ENCODE measurements around the gene PRKG1. TPM values are rescaled to one million over a fixed set of nuclear protein-coding genes. Genes with fewer than 3 reads are reported as not detected.

The PRKG1 gene
- total and polyA plus RNA-seq, 2 experiments from 2014 or later = 18.2 to 21.1 TPM

DNA sequence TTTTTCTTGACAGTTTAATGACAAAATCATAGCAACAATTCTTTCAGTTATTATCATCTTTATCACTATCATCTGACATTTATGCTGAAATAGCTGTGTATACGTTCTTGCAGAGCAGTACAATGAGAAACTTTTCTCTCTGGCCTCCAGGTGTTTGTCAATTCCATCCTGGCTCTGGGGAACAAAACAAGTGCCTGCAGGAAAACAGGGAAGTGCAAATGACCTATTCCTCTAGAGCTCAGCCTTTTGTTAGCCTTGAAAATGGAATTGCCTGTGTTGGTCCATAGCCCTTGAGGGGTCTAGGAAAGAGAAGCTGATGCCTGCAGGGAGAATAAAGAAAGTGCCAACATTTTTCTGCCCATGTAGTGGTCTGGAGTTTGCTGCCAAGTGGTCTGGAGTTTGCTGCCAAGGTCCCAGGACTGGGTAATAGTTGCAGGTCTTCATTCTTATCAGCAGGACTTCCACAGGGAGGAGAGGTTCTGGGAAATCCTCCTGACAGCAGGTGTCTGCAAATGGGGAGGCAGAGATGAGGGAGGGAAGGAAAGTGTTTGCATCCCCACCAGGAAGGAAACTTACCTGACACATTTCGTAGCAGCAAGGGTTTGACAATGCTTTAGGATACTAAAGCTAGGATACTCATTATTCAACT lies 635.2 kb downstream of the PRKG1 start:
- peaks cover 17% of the 10 kb centered on the region for H3K4me1 Mint-ChIP-seq
- no peaks in the 10 kb centered on the region for H3F3A ChIP-seq (replicated peaks; ENCODE audit: low read depth)
- H3K4me3 Mint-ChIP-seq = no peak overlapping the region
- H3K27ac ChIP-seq (ENCODE audit: low read depth) = no peak overlapping the region
- H3K36me3 ChIP-seq (ENCODE audit: insufficient read depth) = no peaks in the 10 kb centered on the region
- H3K9me2 ChIP-seq (ENCODE audit: insufficient read depth) = no peaks in the 10 kb centered on the region; the same call in 1 of the 2 replicates
- H3K79me2 ChIP-seq (replicated peaks; ENCODE audit: insufficient read depth) = no peaks in the 10 kb centered on the region
- TF ChIP-seq CREB1 (CRISPR knock-in tag; IDR thresholded peaks at IDR 0.05; ENCODE audit: low read depth) = no peak
- TF ChIP-seq, protein P1, sequence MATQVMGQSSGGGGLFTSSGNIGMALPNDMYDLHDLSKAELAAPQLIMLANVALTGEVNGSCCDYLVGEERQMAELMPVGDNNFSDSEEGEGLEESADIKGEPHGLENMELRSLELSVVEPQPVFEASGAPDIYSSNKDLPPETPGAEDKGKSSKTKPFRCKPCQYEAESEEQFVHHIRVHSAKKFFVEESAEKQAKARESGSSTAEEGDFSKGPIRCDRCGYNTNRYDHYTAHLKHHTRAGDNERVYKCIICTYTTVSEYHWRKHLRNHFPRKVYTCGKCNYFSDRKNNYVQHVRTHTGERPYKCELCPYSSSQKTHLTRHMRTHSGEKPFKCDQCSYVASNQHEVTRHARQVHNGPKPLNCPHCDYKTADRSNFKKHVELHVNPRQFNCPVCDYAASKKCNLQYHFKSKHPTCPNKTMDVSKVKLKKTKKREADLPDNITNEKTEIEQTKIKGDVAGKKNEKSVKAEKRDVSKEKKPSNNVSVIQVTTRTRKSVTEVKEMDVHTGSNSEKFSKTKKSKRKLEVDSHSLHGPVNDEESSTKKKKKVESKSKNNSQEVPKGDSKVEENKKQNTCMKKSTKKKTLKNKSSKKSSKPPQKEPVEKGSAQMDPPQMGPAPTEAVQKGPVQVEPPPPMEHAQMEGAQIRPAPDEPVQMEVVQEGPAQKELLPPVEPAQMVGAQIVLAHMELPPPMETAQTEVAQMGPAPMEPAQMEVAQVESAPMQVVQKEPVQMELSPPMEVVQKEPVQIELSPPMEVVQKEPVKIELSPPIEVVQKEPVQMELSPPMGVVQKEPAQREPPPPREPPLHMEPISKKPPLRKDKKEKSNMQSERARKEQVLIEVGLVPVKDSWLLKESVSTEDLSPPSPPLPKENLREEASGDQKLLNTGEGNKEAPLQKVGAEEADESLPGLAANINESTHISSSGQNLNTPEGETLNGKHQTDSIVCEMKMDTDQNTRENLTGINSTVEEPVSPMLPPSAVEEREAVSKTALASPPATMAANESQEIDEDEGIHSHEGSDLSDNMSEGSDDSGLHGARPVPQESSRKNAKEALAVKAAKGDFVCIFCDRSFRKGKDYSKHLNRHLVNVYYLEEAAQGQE (IDR thresholded peaks at IDR 0.05; ENCODE audit: unreplicated experiment) = no peak
- TF ChIP-seq, protein P2, sequence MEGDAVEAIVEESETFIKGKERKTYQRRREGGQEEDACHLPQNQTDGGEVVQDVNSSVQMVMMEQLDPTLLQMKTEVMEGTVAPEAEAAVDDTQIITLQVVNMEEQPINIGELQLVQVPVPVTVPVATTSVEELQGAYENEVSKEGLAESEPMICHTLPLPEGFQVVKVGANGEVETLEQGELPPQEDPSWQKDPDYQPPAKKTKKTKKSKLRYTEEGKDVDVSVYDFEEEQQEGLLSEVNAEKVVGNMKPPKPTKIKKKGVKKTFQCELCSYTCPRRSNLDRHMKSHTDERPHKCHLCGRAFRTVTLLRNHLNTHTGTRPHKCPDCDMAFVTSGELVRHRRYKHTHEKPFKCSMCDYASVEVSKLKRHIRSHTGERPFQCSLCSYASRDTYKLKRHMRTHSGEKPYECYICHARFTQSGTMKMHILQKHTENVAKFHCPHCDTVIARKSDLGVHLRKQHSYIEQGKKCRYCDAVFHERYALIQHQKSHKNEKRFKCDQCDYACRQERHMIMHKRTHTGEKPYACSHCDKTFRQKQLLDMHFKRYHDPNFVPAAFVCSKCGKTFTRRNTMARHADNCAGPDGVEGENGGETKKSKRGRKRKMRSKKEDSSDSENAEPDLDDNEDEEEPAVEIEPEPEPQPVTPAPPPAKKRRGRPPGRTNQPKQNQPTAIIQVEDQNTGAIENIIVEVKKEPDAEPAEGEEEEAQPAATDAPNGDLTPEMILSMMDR (conservative IDR thresholded peaks at IDR 0.05; ENCODE audit: low read depth in 2 of 2) = no peak
- no peak for TF ChIP-seq STAT1 (IDR thresholded peaks at IDR 0.05; ENCODE audit: unreplicated experiment)
- no peak for TF ChIP-seq ZNF331 (CRISPR knock-in tag; IDR thresholded peaks at IDR 0.05; ENCODE audit: low read depth)
- TF ChIP-seq, protein P3, sequence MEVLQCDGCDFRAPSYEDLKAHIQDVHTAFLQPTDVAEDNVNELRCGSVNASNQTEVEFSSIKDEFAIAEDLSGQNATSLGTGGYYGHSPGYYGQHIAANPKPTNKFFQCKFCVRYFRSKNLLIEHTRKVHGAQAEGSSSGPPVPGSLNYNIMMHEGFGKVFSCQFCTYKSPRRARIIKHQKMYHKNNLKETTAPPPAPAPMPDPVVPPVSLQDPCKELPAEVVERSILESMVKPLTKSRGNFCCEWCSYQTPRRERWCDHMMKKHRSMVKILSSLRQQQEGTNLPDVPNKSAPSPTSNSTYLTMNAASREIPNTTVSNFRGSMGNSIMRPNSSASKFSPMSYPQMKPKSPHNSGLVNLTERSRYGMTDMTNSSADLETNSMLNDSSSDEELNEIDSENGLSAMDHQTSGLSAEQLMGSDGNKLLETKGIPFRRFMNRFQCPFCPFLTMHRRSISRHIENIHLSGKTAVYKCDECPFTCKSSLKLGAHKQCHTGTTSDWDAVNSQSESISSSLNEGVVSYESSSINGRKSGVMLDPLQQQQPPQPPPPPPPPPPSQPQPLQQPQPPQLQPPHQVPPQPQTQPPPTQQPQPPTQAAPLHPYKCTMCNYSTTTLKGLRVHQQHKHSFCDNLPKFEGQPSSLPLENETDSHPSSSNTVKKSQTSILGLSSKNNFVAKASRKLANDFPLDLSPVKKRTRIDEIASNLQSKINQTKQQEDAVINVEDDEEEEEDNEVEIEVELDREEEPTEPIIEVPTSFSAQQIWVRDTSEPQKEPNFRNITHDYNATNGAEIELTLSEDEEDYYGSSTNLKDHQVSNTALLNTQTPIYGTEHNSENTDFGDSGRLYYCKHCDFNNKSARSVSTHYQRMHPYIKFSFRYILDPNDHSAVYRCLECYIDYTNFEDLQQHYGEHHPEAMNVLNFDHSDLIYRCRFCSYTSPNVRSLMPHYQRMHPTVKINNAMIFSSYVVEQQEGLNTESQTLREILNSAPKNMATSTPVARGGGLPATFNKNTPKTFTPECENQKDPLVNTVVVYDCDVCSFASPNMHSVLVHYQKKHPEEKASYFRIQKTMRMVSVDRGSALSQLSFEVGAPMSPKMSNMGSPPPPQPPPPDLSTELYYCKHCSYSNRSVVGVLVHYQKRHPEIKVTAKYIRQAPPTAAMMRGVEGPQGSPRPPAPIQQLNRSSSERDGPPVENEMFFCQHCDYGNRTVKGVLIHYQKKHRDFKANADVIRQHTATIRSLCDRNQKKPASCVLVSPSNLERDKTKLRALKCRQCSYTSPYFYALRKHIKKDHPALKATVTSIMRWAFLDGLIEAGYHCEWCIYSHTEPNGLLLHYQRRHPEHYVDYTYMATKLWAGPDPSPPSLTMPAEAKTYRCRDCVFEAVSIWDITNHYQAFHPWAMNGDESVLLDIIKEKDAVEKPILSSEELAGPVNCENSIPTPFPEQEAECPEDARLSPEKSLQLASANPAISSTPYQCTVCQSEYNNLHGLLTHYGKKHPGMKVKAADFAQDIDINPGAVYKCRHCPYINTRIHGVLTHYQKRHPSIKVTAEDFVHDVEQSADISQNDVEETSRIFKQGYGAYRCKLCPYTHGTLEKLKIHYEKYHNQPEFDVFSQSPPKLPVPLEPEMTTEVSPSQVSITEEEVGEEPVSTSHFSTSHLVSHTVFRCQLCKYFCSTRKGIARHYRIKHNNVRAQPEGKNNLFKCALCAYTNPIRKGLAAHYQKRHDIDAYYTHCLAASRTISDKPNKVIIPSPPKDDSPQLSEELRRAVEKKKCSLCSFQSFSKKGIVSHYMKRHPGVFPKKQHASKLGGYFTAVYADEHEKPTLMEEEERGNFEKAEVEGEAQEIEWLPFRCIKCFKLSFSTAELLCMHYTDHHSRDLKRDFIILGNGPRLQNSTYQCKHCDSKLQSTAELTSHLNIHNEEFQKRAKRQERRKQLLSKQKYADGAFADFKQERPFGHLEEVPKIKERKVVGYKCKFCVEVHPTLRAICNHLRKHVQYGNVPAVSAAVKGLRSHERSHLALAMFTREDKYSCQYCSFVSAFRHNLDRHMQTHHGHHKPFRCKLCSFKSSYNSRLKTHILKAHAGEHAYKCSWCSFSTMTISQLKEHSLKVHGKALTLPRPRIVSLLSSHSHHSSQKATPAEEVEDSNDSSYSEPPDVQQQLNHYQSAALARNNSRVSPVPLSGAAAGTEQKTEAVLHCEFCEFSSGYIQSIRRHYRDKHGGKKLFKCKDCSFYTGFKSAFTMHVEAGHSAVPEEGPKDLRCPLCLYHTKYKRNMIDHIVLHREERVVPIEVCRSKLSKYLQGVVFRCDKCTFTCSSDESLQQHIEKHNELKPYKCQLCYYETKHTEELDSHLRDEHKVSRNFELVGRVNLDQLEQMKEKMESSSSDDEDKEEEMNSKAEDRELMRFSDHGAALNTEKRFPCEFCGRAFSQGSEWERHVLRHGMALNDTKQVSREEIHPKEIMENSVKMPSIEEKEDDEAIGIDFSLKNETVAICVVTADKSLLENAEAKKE (CRISPR knock-in tag; IDR thresholded peaks at IDR 0.05) = peak; percentile 48; the same call in 1 of the 2 replicates
- H3K27me3 ChIP-seq (ENCODE audit: insufficient read depth) = no peaks in the 10 kb centered on the region
- peak; percentile 85 for ATAC-seq
- no peak overlapping the region for H3K4me2 ChIP-seq
- peaks cover 8% of the 10 kb centered on the region for H3K4me1 ChIP-seq (ENCODE audit: insufficient read depth)
- DNase-seq (ENCODE audit: low spot score) = peak; percentile 38
- H3K9me3 Mint-ChIP-seq = no peaks in the 10 kb centered on the region
- no peak overlapping the region for H3K4me3 ChIP-seq
- no peak overlapping the region for H2AFZ ChIP-seq
- no peaks in the 10 kb centered on the region for H3K27me3 Mint-ChIP-seq (ENCODE audit: insufficient read depth, low read depth, poor library complexity)
- no peak overlapping the region for H3K27ac Mint-ChIP-seq
- no peaks in the 10 kb centered on the region for H4K20me1 ChIP-seq (replicated peaks; ENCODE audit: insufficient read depth)
- H3K36me3 Mint-ChIP-seq (ENCODE audit: low read depth) = no peaks in the 10 kb centered on the region

All from GM23338 (cell line).